Activated naive CD4-positive, alpha-beta T cell treated with anti-CD3 and anti-CD28 coated beads, Interleukin-2, amount 50 U/mL, for 24 hours (primary cell): ENCODE data around the gene C10orf71.

Experiments used
- H3K27ac Mint-ChIP-seq: one replicate; pipeline ENCODE4 v1.8.0; 2021; ENCODE audit warnings: mild to moderate bottlenecking, mixed read lengths
- H3K27me3 Mint-ChIP-seq: one replicate; pipeline ENCODE4 v1.8.0; 2021; ENCODE audit warnings: mixed read lengths
- H3K36me3 Mint-ChIP-seq: one replicate; pipeline ENCODE4 v1.8.0; 2021; ENCODE audit warnings: mixed read lengths
- H3K4me1 Mint-ChIP-seq: one replicate; pipeline ENCODE4 v1.8.0; 2021; ENCODE audit warnings: mixed read lengths
- H3K4me3 Mint-ChIP-seq: one replicate; pipeline ENCODE4 v1.8.0; 2021; ENCODE audit warnings: mild to moderate bottlenecking, mixed read lengths
- H3K9me3 Mint-ChIP-seq: one replicate; pipeline ENCODE4 v1.8.0; 2021; ENCODE audit warnings: mixed read lengths

Gene C10orf71

DNA sequence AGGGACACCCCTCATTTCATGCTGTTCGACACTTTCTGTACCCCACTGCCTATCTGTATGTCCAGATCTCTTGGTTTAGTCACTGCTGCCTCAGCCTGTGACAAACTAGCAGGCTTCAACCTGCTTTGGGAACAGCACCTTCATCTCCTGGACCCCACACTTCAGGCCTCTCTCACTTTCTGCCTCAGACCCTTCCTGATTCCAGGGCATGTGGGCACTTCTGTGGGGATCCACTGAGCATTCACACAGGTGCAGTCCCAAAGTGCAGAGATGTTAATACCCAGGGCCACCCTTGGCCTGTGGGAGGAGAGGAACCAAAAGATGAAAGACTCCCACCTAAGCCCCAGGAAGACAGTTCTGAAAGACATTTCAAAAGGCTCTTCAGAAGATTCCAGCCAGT is 29.4 kb upstream of the C10orf71 start:
- Mint-ChIP-seq H3K36me3 (no peaks in the 10 kb centered on the region), H3K27me3 (no peaks in the 10 kb centered on the region), H3K4me3 (no peak overlapping the region), H3K4me1 (peaks cover 3% of the 10 kb centered on the region), H3K9me3 (peaks cover 18% of the 10 kb centered on the region), H3K27ac (no peak overlapping the region)

DNA sequence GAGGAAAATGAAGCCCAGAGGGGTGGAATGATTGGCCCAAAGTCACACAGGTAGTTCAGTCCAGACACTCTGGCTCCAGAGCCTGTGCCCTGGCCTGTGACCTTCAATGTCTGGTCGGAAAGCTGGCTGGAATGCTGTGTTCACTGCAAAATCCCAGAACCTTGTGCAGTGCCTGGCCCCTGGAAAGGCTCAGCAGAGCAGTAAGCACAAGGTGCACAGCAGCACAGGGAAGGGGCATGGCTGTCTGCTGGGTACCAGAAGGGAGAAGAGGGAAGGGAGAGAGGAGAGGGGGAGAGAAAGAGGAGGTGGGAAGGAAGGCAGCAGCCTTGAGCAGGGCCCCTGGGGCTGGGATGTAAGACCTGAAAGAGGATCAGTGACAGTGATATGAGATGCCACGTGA is 28.4 kb upstream of the C10orf71 start:
- Mint-ChIP-seq H3K27ac (no peak overlapping the region), H3K4me1 (peaks cover 3% of the 10 kb centered on the region), H3K36me3 (no peaks in the 10 kb centered on the region), H3K27me3 (no peaks in the 10 kb centered on the region), H3K4me3 (no peak overlapping the region), H3K9me3 (peaks cover 9% of the 10 kb centered on the region)

DNA sequence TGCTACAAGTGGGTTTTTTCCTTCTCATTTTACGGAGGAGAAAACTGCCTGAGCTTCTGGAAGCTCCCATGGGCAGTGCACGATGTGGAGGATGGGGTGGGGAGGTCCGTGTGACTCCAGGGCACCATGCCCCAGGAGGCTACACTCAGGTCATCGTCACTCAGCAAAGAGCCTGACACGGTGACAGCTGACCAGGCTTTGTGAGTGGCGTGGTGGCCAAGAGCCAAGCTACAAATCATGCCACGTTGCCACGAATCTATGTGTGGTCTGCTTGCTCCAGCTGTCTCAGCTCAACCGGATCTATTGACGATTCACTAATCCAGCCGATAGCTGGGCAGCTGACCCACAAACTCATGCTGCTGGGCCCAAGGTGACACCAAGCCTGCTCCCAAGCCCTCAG is 27.6 kb upstream of the C10orf71 start:
- no peaks in the 10 kb centered on the region for H3K36me3 Mint-ChIP-seq
- H3K4me3 Mint-ChIP-seq: no peak overlapping the region
- H3K27ac Mint-ChIP-seq: no peak overlapping the region
- peaks cover 3% of the 10 kb centered on the region for H3K4me1 Mint-ChIP-seq
- H3K9me3 Mint-ChIP-seq: peaks cover 2% of the 10 kb centered on the region
- no peaks in the 10 kb centered on the region for H3K27me3 Mint-ChIP-seq

DNA sequence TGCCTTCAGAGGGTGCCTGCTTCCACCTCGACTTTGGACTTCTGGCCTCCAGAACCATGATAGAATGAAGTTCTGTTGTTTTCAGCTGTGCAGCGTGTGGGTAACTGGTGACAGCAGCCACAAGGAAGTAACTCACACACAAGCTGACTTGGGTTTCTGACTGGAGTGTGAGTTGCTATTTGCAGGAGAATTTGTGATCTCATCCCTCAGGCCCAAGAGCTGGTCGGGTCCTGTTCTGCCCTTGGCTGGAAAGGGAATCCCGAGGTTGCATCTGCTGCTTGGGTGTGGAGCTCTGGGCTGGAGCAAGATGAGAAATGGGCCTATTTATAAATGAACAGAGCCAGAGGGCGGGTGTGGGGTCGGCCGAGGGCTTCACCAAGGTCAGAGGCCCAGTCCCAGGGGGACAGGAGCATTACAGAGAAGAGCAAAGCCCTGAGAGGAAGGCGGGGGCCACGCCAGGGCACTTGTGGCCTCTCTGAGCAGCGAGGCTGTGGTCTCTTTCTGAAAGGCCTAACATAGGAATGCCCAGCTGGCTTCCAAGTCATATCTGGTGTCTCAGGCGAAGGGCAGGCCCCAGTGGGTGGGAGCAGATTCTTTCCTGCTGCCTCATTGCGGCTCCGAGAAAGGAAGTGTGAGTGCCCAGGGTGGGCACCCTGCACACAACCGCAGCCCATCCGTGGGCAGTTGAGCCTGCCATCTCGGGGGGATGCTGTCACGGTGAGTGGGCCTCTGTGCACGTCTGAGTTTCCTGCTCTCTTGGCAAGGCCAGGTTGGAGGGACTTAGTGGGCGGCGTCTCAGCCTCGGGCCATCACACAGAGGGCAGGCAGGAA is 26.5 kb upstream of the C10orf71 start:
- H3K4me3 Mint-ChIP-seq: no peak overlapping the region

GRCh38 chr10:49273082-49273465 is 25.9 kb upstream of the C10orf71 start:
- H3K36me3 Mint-ChIP-seq: no peaks in the 10 kb centered on the region
- H3K27ac Mint-ChIP-seq: no peak overlapping the region
- peaks cover 3% of the 10 kb centered on the region for H3K4me1 Mint-ChIP-seq
- H3K27me3 Mint-ChIP-seq: no peaks in the 10 kb centered on the region
- H3K4me3 Mint-ChIP-seq: no peak overlapping the region
- H3K9me3 Mint-ChIP-seq: no peaks in the 10 kb centered on the region

More for the DNA sequence above, 26.5 kb upstream of the C10orf71 start:
- Mint-ChIP-seq H3K4me1 (peaks cover 3% of the 10 kb centered on the region), H3K36me3 (no peaks in the 10 kb centered on the region), H3K9me3 (no peaks in the 10 kb centered on the region), H3K27me3 (no peaks in the 10 kb centered on the region), H3K27ac (no peak overlapping the region)

DNA sequence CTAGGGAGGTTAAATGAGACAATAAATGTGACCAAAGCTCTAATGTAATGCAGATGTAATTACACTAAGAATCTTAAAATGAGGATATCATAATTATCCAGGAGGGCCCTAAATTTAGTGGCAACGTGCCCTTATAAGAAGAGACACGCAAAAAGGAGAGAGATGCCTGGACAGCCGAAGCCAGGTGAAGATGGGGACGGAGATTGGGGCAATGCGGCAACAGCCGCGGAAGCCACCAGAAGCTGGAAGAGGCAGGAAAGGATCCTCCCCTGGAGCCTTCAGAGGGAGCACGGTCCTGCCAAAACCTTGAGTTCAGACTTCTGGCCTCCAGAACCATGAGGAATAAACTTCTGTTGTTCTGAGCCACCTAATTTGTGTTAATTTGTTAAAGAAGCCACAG is 25.3 kb upstream of the C10orf71 start:
- Mint-ChIP-seq H3K27ac (no peak overlapping the region), H3K36me3 (no peaks in the 10 kb centered on the region), H3K27me3 (no peaks in the 10 kb centered on the region), H3K9me3 (no peaks in the 10 kb centered on the region), H3K4me1 (peaks cover 3% of the 10 kb centered on the region), H3K4me3 (no peak overlapping the region)

- H3K9me3 Mint-ChIP-seq: no peaks in the 10 kb centered on the region
- no peaks in the 10 kb centered on the region for H3K36me3 Mint-ChIP-seq
- peaks cover 3% of the 10 kb centered on the region for H3K4me1 Mint-ChIP-seq
- H3K4me3 Mint-ChIP-seq: no peak overlapping the region
- no peak overlapping the region for H3K27ac Mint-ChIP-seq
- no peaks in the 10 kb centered on the region for H3K27me3 Mint-ChIP-seq
Observed at GRCh38 chr10:49274886-49275285, 24.1 kb upstream of the C10orf71 start.

DNA sequence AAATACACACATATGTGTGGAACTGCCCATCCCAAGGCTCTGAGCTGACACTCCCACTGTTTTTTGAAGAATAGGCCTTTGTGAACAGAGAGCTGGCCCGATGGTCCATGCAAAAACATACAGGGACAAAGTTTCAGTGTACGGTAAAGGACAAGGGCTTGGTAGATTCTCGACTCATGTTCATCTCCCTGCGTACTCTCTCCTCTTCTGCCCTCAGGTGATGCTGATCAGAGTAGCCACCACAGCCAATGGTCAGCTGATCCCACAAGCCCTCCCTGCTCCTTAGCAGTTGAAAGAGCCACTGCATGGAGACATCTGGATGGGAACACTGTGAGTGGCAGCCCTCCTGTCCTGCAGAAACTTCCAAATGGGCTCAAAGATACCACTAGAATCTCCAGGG is 23.1 kb upstream of the C10orf71 start:
- Mint-ChIP-seq H3K36me3 (no peaks in the 10 kb centered on the region), H3K27me3 (no peaks in the 10 kb centered on the region), H3K4me3 (no peak overlapping the region), H3K4me1 (peaks cover 3% of the 10 kb centered on the region), H3K9me3 (no peaks in the 10 kb centered on the region), H3K27ac (no peak overlapping the region)

DNA sequence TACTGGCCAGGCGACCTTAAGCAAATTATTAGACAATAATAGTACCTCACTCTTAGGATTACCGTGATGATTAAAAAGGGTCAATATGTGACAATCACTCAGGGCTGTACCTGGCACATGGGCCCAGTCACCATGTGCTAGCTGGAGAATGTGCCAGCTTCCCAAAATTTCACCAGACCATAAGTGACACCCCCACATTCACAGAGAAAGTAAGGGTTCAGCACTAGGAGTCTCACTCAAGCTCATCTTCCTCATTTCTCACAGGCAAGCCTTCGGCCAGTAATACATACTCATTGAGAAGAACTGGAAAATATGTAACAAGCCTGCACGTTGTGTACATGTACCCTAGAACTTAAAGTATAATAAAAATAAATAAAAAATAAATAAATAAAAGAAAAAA is 22.4 kb upstream of the C10orf71 start:
- no peak overlapping the region for H3K27ac Mint-ChIP-seq
- peaks cover 3% of the 10 kb centered on the region for H3K4me1 Mint-ChIP-seq
- H3K9me3 Mint-ChIP-seq: no peaks in the 10 kb centered on the region
- H3K27me3 Mint-ChIP-seq: no peaks in the 10 kb centered on the region
- no peaks in the 10 kb centered on the region for H3K36me3 Mint-ChIP-seq
- H3K4me3 Mint-ChIP-seq: no peak overlapping the region

DNA sequence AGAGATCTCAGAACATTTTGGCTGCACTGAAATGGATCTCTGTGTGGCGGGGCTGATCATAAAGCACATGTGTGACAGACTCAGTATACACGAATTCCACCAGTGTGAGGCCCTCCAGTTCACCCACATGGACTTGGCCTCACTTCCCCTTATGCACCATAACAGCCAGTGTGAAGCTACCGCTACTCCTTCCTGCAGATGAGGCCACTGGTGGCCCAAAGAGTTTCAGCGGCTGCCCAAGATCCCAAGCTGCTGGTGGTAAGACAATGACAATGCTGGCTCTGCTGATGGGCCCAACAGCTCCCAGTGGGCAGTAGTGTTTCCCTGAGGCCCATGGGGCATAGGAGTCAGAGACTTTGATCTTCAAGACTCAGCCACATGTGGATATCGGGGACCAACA is 21.0 kb upstream of the C10orf71 start:
- H3K36me3 Mint-ChIP-seq: no peaks in the 10 kb centered on the region
- H3K4me1 Mint-ChIP-seq: no peaks in the 10 kb centered on the region
- no peaks in the 10 kb centered on the region for H3K27me3 Mint-ChIP-seq
- no peak overlapping the region for H3K4me3 Mint-ChIP-seq
- H3K9me3 Mint-ChIP-seq: no peaks in the 10 kb centered on the region
- H3K27ac Mint-ChIP-seq: no peak overlapping the region

GRCh38 chr10:49278497-49278981 is 20.4 kb upstream of the C10orf71 start:
- H3K9me3 Mint-ChIP-seq: no peaks in the 10 kb centered on the region

GRCh38 chr10:49279015-49279880 is 19.7 kb upstream of the C10orf71 start:
- Mint-ChIP-seq H3K36me3 (no peaks in the 10 kb centered on the region), H3K4me1 (no peaks in the 10 kb centered on the region), H3K27ac (no peak overlapping the region), H3K27me3 (no peaks in the 10 kb centered on the region), H3K9me3 (no peaks in the 10 kb centered on the region), H3K4me3 (no peak overlapping the region)

More at GRCh38 chr10:49278497-49278981, 20.4 kb upstream of the C10orf71 start:
- no peaks in the 10 kb centered on the region for H3K36me3 Mint-ChIP-seq
- H3K27me3 Mint-ChIP-seq: no peaks in the 10 kb centered on the region
- H3K4me1 Mint-ChIP-seq: no peaks in the 10 kb centered on the region
- H3K27ac Mint-ChIP-seq: no peak overlapping the region
- no peak overlapping the region for H3K4me3 Mint-ChIP-seq

DNA sequence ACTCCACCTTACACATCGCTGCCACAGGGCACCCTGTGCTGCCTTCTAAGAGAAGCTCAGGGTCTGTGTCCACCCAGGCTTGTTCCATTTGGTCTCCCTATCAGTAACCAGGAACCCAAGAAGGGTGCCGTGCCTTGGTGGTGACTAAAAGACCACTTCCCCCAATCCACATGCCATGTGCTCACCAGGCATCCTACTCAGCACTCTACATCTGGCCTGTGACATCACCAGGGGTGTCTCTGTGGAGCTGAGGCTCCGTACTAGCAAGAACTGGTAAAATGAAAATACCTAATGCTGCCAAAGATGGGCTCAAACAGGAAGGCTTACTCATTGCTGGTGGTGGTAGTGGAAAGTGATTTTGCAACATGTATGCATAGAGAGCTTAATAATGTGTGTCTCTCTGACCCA is 19.0 kb upstream of the C10orf71 start:
- Mint-ChIP-seq H3K9me3 (no peaks in the 10 kb centered on the region), H3K27ac (no peak overlapping the region)

DNA sequence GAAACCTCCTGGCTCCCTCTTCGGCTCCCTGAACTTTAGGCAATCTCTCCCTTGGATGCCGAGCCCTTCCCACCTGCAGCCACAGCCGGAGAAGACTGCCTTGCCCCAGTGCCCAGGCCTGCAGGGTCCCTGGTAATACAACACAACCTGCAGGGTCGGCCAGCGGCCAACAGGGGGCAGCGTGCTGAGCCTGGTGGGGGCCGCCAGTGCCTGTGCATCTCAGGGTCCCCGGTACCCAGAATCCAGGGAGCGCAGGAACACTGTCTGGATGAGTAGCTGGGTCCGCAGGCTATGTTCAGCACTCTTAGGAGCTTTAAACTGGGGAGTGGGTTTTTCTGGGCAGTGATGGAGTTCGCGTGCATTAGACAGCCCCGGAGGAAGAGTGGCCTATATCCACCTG is 17.5 kb upstream of the C10orf71 start:
- no peaks in the 10 kb centered on the region for H3K9me3 Mint-ChIP-seq
- H3K27me3 Mint-ChIP-seq: no peaks in the 10 kb centered on the region
- H3K4me3 Mint-ChIP-seq: no peak overlapping the region
- H3K27ac Mint-ChIP-seq: no peak overlapping the region
- no peaks in the 10 kb centered on the region for H3K36me3 Mint-ChIP-seq
- H3K4me1 Mint-ChIP-seq: no peaks in the 10 kb centered on the region

More for the DNA sequence above, 19.0 kb upstream of the C10orf71 start:
- no peaks in the 10 kb centered on the region for H3K27me3 Mint-ChIP-seq
- H3K4me1 Mint-ChIP-seq: no peaks in the 10 kb centered on the region
- no peak overlapping the region for H3K4me3 Mint-ChIP-seq
- no peaks in the 10 kb centered on the region for H3K36me3 Mint-ChIP-seq

DNA sequence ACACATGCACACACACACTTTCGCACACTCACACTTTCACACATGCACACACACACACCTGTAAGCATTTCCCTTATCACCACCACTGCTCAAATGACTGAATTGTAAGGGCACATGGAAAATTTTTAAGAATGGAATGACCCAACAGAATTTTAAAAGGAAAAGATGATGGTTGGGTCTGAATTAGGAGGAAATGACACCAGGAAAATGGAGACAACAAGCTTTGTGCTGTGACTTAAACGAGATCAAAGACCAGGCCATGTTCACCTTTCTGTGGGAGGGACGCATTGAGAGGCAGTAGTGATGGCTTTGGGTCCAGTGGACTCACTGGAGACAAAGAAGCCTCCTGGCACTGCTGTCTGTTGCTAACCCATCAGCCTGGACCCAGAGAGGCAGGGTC is 16.7 kb upstream of the C10orf71 start:
- Mint-ChIP-seq H3K27me3 (no peaks in the 10 kb centered on the region), H3K4me1 (no peaks in the 10 kb centered on the region), H3K36me3 (no peaks in the 10 kb centered on the region), H3K9me3 (no peaks in the 10 kb centered on the region), H3K4me3 (no peak overlapping the region), H3K27ac (no peak overlapping the region)

GRCh38 chr10:49282879-49283341 is 16.1 kb upstream of the C10orf71 start:
- Mint-ChIP-seq H3K36me3 (no peaks in the 10 kb centered on the region), H3K4me3 (no peak overlapping the region), H3K9me3 (no peaks in the 10 kb centered on the region), H3K27me3 (no peaks in the 10 kb centered on the region), H3K27ac (no peak overlapping the region), H3K4me1 (no peaks in the 10 kb centered on the region)
